ENCODE results near the gene EPSTI1.
"Not testable (repeated sequence)": the region's sequence is repeated elsewhere in the genome, so short reads cannot be mapped to it uniquely, and the experiment has no call there.

The EPSTI1 gene

DNA sequence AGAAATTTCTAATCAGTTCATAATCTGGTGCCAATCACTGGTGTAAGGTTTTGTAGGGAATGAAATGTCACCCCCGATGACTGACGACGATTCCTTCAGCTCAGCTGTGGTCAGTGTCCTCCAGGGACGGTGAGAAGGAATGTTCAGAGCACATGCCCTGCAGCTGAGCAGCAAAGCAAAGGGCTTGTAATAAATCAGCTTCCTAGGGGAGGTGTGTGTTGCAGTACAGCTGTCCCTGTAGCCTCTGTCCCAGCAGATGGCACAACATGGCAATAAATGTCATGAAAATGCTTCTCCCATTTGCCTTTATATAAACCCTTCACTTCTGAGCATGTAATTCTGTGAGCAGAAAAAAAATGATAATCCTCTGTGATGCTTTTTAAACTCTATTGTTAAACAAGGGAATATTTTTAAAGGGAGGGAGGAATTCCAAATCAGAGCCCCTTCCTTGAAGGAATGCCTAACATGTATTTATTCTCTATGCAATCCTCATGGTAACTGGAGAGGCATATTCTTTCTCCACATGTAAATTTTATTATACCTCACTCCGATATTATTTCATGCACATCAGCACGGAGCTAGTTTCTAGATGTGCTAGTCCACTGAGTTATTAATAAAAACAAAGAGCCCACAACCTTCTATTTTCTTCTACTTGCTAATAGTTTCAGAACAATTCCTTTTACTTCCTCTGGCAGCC is 108.1 kb downstream of the EPSTI1 start:
- no peak for DNase-seq

GRCh38 chr13:42883142-42883541 is 108.9 kb downstream of the EPSTI1 start:
- no peak for DNase-seq

- DNase-seq, result no peak
Observed at GRCh38 chr13:42880056-42880605, 111.9 kb downstream of the EPSTI1 start.

DNA sequence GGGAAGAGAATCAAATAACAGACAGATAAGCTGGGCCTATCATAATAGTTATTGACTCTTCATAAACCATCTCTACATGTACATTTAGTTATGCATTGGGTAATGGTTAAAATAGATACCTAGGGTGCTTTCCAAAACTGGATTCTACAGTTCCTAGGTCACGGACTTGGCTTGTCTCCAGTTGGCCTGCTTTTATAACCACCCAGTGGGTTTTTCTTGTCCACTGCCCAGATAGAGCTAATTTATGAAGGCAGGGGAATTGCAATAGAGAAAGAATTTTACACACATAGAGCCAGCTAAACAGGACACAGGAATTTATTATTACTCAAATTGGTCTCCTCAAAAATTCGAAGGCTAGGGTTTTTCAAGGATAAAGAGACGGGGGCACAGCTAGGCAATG is 113.3 kb downstream of the EPSTI1 start:
- DNase-seq, result no peak

GRCh38 chr13:42876887-42877545 is 115.0 kb downstream of the EPSTI1 start:
- DNase-seq, result no peak

- DNase-seq, result no peak
Observed at GRCh38 chr13:42876270-42876714, 115.7 kb downstream of the EPSTI1 start.

- no peak for DNase-seq
Observed at GRCh38 chr13:42875475-42876269, 116.4 kb downstream of the EPSTI1 start.

- no peak for DNase-seq
Observed at GRCh38 chr13:42874221-42874620, 117.8 kb downstream of the EPSTI1 start.

- no peak for DNase-seq
Observed at GRCh38 chr13:42873081-42873480, 119.0 kb downstream of the EPSTI1 start.

GRCh38 chr13:42867232-42867631 is 124.8 kb downstream of the EPSTI1 start:
- no peak for DNase-seq

GRCh38 chr13:42865768-42866102 is 126.3 kb downstream of the EPSTI1 start:
- DNase-seq, result no peak

GRCh38 chr13:42864952-42865767 is 126.9 kb downstream of the EPSTI1 start:
- DNase-seq, result no peak

GRCh38 chr13:42862370-42862769 is 129.7 kb downstream of the EPSTI1 start:
- not testable (repeated sequence) for DNase-seq

DNA sequence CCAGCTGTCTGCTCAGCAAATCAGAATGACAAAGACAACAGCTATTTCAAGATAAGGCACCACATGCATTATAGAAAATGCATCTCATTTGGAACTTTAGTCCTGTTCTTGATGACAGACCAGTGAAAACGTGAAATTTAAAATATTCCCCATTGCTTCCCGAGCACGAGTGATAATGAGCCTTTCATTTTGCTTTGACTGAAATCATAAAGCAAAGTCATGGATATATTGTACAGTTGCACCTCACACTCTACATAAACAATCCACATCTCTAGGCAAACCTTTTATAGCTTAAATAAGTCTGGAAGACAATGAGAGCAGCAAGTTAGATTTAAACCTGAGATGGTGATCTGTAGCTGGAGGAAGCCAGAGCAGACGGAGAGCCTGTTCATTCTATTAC is 131.6 kb downstream of the EPSTI1 start:
- no peak for DNase-seq

DNA sequence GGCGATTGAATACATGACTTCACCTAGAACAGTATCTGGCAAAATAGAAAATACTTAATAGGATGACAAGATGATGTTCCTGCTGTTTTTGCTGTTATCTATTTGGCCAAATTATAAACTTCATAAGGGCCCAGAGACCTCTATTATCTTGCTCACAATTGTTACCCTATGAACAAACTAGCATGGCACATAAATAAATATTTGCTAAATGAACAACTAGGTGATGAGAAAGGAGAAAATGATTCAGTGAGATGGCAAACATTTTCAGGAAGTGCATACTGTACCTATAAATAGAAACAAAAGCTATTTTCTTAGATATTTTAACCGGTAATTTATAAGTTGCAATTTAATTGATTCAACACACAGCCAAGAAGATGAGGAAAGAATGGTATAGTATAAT is 132.3 kb downstream of the EPSTI1 start:
- no peak for DNase-seq

GRCh38 chr13:42855410-42855809 is 136.6 kb downstream of the EPSTI1 start:
- no peak for DNase-seq

GRCh38 chr13:42852136-42852535 is 139.9 kb downstream of the EPSTI1 start:
- DNase-seq, result no peak

DNA sequence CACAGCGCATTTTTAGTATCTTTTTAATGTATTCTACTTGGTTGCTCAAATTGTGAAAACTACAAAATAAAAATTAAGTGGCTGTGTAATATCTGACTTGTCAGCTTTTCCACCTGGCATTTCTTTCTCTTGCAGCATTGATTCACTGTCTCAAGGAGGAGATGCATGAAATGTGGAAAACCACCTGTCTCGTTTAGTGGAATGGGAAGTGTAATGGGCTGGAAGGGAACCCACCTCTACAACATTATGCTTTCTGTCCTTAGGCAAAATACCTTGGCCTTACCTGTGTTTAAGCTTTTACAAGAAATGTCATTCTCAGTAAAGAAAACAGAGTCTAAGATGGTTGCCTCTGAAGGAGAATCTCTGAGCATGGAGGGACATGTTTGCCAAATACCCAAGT is 142.8 kb downstream of the EPSTI1 start:
- no peak for DNase-seq

GRCh38 chr13:42847891-42848663 is 144.0 kb downstream of the EPSTI1 start:
- no peak for DNase-seq

DNA sequence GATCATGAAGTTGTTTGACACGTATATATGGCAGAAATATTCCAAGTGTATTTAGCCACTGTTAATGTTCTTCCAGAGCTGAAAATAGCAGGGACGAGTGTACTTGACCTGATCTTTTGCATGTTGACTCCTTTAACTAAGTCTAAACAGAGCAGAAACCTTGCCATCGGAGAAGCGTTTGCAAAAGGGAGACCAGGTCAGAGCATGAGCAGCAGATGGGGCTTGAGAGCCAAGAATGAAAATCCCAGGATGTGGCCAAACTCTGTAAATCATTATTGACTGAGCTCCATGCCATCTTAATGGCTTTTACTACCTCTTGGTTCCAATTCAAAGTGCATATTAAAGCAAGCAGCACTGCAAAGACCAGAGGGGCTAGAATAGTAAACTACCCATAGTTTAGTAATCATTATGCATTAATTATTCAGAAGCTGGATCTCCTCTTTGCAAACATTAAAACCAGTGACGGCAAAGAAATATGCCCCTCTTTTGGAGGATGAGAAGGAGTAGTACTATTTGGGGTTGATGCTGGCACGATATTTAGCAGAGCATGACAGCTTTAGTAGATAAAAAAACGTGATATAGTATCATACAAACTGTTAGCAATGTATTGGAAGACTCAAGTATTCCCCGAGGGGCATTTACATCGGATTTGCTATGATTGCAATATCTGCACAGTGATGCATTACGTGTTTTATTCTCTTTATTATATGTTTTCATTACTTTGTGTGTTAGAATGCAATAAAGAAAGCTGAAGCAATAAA is 154.9 kb downstream of the EPSTI1 start:
- DNase-seq, result no peak

Measured in activated CD8-positive, alpha-beta memory T cell treated with anti-CD3 and anti-CD28 coated beads, Interleukin-2, amount 50 U/mL, for 4 hours (primary cell).